Measurements from ENCODE around the gene COL4A1.

DNA sequence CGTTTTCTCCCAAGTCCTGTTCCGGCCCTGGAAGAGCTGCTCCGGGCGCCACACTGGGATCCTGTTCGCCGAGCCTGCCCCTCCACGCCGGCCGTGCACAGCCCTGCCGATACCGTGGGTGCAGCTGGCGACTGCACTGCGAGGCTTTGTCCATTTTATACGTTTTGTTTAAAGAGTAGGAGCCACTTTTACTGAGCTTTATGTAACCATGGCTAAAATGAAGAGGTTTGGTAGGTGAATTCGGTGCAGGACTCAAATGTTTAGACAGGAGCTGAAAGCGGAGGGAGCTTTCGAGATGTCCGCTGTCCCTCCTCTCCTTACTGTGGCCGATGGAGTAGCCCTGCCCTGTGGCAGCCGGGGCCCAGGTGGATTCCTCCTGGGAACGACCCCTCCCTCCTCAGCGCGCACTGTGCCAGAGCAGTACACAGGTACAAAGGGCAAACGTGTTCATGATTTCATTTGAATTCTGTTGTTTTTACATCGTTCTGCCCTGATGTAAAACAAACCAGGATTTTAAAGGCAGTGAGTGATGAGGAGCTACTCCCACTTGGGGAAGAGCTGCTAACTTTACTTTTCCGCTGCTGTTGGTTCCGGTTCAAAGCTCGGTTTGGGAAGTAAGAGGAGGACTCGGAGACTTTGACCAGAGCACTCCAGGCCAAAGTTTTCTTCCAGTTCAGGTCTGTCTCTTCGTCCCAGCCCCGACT, 1.9 kb upstream of the COL4A1 start:
- TF ChIP-seq EZH2phosphoT487 (IDR thresholded peaks at IDR 0.05) (no peak), EZH2 (IDR thresholded peaks at IDR 0.05) (no peak)
- TF ChIP-seq, protein P1, sequence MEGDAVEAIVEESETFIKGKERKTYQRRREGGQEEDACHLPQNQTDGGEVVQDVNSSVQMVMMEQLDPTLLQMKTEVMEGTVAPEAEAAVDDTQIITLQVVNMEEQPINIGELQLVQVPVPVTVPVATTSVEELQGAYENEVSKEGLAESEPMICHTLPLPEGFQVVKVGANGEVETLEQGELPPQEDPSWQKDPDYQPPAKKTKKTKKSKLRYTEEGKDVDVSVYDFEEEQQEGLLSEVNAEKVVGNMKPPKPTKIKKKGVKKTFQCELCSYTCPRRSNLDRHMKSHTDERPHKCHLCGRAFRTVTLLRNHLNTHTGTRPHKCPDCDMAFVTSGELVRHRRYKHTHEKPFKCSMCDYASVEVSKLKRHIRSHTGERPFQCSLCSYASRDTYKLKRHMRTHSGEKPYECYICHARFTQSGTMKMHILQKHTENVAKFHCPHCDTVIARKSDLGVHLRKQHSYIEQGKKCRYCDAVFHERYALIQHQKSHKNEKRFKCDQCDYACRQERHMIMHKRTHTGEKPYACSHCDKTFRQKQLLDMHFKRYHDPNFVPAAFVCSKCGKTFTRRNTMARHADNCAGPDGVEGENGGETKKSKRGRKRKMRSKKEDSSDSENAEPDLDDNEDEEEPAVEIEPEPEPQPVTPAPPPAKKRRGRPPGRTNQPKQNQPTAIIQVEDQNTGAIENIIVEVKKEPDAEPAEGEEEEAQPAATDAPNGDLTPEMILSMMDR (IDR thresholded peaks at IDR 0.05), result no peak

All from neural progenitor cell (in vitro differentiated cells).